NCI-H128 (cell line): ENCODE results near the gene ASH1L.
"Not testable (repeated sequence)": the region's sequence is repeated elsewhere in the genome, so short reads cannot be mapped to it uniquely, and the experiment has no call there.

ENCODE experiments used
- DNase-seq: peaks from one replicate; lab custom pipeline; 2025; ENCODE audit not compliant: unreplicated experiment; lab: John Stamatoyannopoulos, UW

ASH1L gene

DNA sequence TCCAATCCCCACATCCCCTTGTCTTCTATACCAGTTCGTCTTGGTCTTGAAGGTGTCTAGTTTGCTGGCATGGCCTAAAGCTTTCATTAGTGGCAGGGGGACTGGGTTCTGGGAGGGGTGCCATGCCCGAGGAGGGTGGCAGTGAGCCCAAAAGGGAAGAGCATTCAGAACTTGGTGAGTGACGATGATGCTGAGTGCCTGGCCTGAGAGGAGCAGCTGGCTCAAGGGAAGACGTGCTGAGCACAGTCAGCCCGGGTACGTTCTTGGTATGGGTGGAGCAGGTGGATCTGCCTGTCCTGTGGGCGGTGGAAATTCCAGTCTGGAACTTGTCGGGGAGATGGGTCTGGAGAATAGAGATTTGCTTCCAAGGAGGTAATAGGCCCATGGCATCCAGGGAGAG is 249.3 kb downstream of the ASH1L start:
- no peak for DNase-seq

GRCh38 chr1:155309423-155310021 is 253.1 kb downstream of the ASH1L start:
- no peak for DNase-seq

DNA sequence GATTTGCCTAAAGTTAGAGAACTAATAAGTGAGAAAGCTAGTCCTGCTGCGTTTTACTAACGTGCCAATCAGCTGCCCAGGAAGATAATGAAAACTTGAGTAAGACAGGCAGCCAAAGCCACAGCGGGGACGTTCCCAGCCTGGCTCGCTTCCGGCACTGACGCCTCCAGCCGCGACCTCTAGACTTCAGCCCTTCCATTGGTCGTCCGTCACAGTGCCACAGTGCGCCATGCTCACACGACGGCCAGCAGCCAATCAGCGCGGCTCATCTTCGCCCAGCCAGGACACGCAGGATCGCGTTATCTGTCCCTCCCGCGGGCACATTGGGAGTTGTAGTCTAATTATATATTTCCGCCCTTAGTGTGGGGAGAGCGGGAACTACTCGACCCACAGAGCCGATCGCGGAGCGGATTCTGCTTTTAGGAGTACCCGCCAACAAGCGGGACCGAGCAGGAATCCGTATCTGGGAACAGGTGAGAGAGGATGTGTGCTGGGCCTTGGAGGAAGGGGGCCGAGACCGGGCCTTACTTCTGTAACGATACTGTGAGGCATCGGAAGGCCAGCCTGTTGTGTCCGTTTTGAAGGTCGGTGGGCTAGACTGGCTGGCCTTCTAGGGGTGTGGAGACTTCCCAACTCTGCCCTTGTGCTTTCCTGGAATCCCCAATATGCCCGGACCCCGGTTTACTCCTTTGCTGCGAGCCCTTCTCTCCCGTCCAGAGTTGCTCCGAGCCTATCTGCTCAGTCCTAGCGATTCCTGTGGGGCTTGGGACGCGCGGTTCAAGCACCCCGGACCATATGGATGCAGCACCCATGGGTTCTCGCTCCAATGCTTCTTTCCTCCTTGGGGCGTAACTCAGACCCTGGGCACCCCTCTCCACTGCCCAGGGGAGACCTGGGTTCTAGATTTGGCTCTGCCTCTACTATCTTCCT is 253.8 kb downstream of the ASH1L start, which contains the start of gene FDPS:
Gene FDPS, plus strand, starts transcription at position 374 of the 930 bp plus-strand sequence. CDS start 924 bp downstream, outside the sequence.
- DNase-seq: peak; percentile 99

GRCh38 chr1:155307247-155307740 is 255.3 kb downstream of the ASH1L start:
- DNase-seq: no peak

DNA sequence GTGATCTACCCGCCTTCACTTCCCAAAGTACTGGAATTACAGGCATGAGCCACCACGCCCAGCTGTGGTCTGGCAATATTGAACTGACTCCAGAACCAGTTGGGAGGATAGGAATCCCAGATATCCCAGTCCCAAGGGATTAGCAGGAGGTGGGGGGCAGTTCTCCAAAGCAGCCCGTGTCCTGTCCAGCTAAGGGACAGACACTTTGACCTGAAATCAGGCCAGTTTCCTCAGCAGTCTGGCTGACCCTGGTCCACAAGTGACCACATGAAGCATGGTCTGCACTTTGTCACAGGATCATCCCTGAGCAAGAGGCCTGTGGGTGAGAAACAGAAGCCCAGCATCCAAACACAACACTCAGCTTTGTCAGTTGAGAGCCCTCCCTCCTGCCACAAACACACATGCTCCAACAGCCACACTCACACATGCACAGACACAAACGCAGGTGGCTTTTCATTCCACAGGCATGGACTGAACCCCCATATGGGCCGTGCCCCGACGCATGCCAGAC is 256.7 kb downstream of the ASH1L start:
- no peak for DNase-seq

- DNase-seq: no peak
Observed at GRCh38 chr1:155304558-155305063, 258.0 kb downstream of the ASH1L start.

GRCh38 chr1:155301342-155301841 is 261.2 kb downstream of the ASH1L start, which contains the start of gene PKLR:
Gene PKLR (minus strand): TSS chr1:155301438. CDS start chr1:155301395, 43 bp downstream.
- DNase-seq: no peak

GRCh38 chr1:155300553-155301329 is 261.9 kb downstream of the ASH1L start:
- DNase-seq: no peak

DNA sequence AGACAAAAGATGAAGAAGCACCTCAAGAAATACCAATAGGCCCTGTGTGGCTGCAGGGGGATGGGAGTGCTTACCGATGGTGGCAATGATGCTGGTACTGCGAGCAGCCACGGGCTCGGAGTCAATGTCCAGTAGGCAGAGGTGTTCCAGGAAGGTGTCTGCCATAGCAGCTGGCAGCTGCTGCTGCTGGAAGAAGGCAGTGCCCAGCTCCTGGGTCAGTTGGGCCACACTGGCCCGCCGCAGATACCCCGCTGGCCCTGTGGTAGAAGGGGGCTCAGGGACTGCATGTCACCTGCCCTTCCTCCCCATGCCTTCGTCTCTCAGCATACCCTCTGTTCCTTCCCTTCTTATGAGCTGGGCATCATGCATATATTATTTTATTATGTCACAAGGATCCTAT is 262.6 kb downstream of the ASH1L start:
- DNase-seq: no peak

GRCh38 chr1:155297384-155297783 is 265.2 kb downstream of the ASH1L start:
- no peak for DNase-seq

GRCh38 chr1:155296661-155297060 is 265.9 kb downstream of the ASH1L start:
- no peak for DNase-seq

DNA sequence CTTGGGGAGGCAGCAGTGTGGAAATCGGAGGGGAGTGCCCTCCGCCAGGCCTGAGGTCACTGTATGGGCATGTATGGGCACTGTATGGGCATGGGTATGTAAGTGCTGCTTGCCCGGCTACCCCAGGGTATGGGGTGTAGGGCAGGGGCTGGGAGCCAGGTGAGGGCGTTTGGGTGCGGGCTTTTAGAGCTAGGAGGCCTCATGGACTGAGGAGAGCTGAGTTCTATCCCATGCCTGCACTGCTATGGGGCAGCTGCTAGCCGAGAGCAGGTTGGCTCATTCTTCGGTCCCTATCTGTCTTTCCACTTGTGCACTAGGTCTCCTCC is 266.7 kb downstream of the ASH1L start:
- no peak for DNase-seq

DNA sequence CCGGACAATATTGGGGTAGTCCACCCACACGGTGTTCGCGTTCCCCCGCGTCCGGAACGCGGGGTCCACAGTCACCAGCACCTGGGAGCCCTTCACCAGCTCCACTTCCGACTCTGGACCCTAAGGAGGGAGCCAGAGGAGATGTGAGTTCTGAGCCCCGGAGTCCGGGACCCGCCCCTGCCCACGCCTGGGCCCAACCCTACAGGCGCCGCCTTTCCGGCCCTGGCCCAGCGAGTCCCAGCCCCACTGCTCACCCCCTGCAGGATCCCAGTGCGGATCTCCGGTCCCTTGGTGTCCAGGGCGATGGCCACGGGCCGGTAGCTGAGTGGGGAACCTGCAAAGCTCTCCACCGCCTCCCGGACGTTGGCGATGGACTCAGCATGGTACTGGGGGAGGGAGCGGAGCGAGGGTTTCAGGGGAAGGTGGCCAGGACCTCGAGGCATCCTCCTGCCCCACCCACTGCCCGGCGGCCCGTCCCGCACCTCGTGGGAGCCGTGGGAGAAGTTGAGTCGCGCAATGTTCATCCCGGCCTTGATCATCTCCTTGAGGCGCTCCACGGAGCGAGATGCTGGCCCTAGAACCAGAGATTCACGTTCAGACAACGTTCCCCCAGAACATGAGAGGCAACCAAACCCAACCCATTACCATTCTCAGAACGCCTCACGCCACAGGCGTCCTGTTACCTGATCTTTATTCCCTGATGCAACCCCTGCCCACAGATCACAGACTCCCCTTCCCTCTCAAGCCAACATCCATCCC is 267.2 kb downstream of the ASH1L start:
- DNase-seq: no peak

GRCh38 chr1:155294520-155295182 is 268.0 kb downstream of the ASH1L start:
- DNase-seq: no peak

- no peak for DNase-seq
Observed at GRCh38 chr1:155293086-155293749, 269.4 kb downstream of the ASH1L start.

DNA sequence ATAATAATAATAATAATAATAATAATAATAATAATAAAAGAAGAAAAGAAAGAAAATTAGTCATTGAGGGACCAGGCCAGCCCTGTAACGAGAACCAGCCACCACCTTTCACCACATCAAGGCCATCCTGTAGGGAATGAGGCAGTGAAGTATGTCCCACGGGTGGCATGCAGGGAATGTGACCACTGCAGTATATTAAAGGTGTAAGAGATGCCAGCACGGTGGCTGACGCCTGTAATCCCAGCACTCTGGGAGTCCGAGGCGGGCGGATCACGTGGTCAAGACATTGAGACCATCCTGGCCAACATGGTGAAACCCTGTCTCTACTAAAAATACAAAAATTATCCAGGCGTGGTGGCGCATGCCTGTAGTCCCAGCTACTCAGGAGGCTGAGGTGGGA is 271.6 kb downstream of the ASH1L start:
- not testable (repeated sequence) for DNase-seq

GRCh38 chr1:155287987-155288543 is 274.5 kb downstream of the ASH1L start:
- DNase-seq: no peak

DNA sequence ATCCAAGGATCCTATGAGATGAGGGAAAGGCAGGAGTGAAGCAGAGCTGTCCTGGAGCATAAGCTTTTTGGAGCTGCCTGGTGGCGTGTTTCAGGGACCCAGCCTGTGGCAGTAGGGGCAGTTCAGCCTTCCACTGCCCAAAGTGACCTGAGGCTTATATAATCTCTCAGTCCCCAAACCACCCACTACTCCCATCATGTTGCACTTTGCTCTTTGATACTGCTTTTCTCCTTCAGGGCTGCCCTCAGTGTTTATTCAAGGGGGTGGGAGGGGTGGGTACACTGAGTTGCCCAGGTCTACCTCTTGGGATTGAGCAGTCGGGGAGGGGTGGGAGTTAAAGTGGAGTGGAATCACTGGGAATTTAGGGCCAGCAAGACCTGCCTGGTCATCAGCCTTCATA is 276.1 kb downstream of the ASH1L start:
- no peak for DNase-seq

GRCh38 chr1:155285631-155286044 is 277.0 kb downstream of the ASH1L start:
- DNase-seq: no peak
